IMR-90 (cell line): ENCODE results near the gene TNFSF12. TPM values are rescaled to one million over a fixed set of nuclear protein-coding genes. Genes with fewer than 3 reads are reported as not detected.

Experiments used
- ATAC-seq: fragments of 200-7000 bp; cut with Tn5 transposase; 2 replicates; pipeline ENCODE4 v1.9.1; 2020; ENCODE audit warnings: low read depth, mild to moderate bottlenecking, moderate library complexity
- BruUV-seq: library from RNA; stranded (reverse); fragments of 400-500 nt; replicated peaks from 2 replicates; lab custom pipeline; 2021; lab: Mats Ljungman, UMichigan
- CTCF ChIA-PET: fragments of 300-600 bp; formaldehyde crosslinking; extraction: SDS; loops from one replicate; lab custom pipeline; 2021; ENCODE audit warnings: antibody characterized with exemption; lab: Yijun Ruan, JAX
- POLR2A ChIA-PET: fragments of 300-600 bp; sonication (Branson Sonifier 250); formaldehyde crosslinking; loops from one replicate; lab custom pipeline; 2022; ENCODE audit warnings: antibody characterized with exemption; ENCODE audit not compliant: unreplicated experiment; lab: Charles Lee
- DNase-seq: peaks from one replicate; pipeline ENCODE4 v3.0.0; 2013
- H2AFZ ChIP-seq: replicated peaks from 2 replicates; pipeline ENCODE3; 2013; ENCODE audit warnings: low read length, mild to moderate bottlenecking; ENCODE audit not compliant: poor library complexity
- H2AK5ac ChIP-seq: 2 replicates; pipeline ENCODE4 v1.6.1; 2013; ENCODE audit warnings: low read depth, low read length, inconsistent platforms
- H2AK9ac ChIP-seq: replicated peaks from 2 replicates; pipeline ENCODE3; 2013; ENCODE audit warnings: mild to moderate bottlenecking, low read depth, low read length, moderate library complexity; ENCODE audit not compliant: poor library complexity
- H2BK120ac ChIP-seq: 2 replicates; pipeline ENCODE4 v1.6.1; 2013; ENCODE audit warnings: low read depth, low read length, inconsistent platforms
- H2BK15ac ChIP-seq: 3 replicates; pipeline ENCODE4 v1.6.1; 2013; ENCODE audit warnings: low read depth, low read length, inconsistent platforms
- H2BK20ac ChIP-seq: 2 replicates; pipeline ENCODE4 v1.6.1; 2013; ENCODE audit warnings: low read depth, mild to moderate bottlenecking, inconsistent platforms, low read length, moderate library complexity
- H2BK5ac ChIP-seq: 2 replicates; pipeline ENCODE4 v1.6.1; 2013; ENCODE audit warnings: mild to moderate bottlenecking, low read depth, low read length, inconsistent platforms; ENCODE audit not compliant: poor library complexity, severe bottlenecking
- H3K14ac ChIP-seq: replicated peaks from 2 replicates; pipeline ENCODE4 v1.6.1; 2013; ENCODE audit warnings: low read depth, low read length, inconsistent platforms
- H3K18ac ChIP-seq: 2 replicates; pipeline ENCODE4 v1.6.1; 2013; ENCODE audit warnings: low read depth, low read length, control low read depth
- H3K23ac ChIP-seq: 2 replicates; pipeline ENCODE4 v1.6.1; 2013; ENCODE audit warnings: low read depth, low read length, inconsistent platforms
- H3K27ac ChIP-seq: 2 replicates; pipeline ENCODE4 v1.5.1; 2013; ENCODE audit warnings: mild to moderate bottlenecking, control low read depth, low read length; ENCODE audit not compliant: insufficient read depth
- H3K27me3 ChIP-seq: 2 replicates; pipeline ENCODE4 v1.6.1; 2013; ENCODE audit warnings: low read length; ENCODE audit not compliant: control insufficient read depth, insufficient read depth
- H3K36me3 ChIP-seq: 2 replicates; pipeline ENCODE4 v1.6.1; 2013; ENCODE audit warnings: low read length, mixed read lengths; ENCODE audit not compliant: control insufficient read depth, insufficient read depth
- H3K4ac ChIP-seq: 2 replicates; pipeline ENCODE4 v1.6.1; 2013; ENCODE audit warnings: low read depth, low read length, inconsistent platforms
- H3K4me1 ChIP-seq: 2 replicates; pipeline ENCODE4 v1.6.1; 2013; ENCODE audit warnings: low read length, mixed read lengths; ENCODE audit not compliant: control insufficient read depth, insufficient read depth
- H3K4me2 ChIP-seq: 2 replicates; pipeline ENCODE4 v1.6.1; 2013; ENCODE audit warnings: low read depth, mild to moderate bottlenecking, control low read depth, low read length, moderate library complexity
- H3K4me3 ChIP-seq: 2 replicates; pipeline ENCODE4 v1.5.1; 2013; ENCODE audit warnings: low read depth, mild to moderate bottlenecking, control low read depth, low read length, moderate library complexity; ENCODE audit not compliant: insufficient read depth
- H3K56ac ChIP-seq: 2 replicates; pipeline ENCODE4 v1.6.1; 2013; ENCODE audit warnings: low read length, inconsistent platforms; ENCODE audit not compliant: insufficient read depth; ENCODE audit errors: extremely low read depth
- H3K79me1 ChIP-seq, 2 experiments: 2 replicates each; pipeline ENCODE4 v1.6.1; 2013; ENCODE audit warnings: low read length in 2 of 2, inconsistent platforms in 1 of 2, low read depth in 1 of 2
- H3K9ac ChIP-seq: 2 replicates; pipeline ENCODE4 v1.6.1; 2013; ENCODE audit warnings: low read depth, low read length, control low read depth
- H3K9me1 ChIP-seq: 2 replicates; pipeline ENCODE4 v1.6.1; 2013; ENCODE audit warnings: low read length, inconsistent platforms; ENCODE audit not compliant: insufficient read depth
- H3K9me3 ChIP-seq: 2 replicates; pipeline ENCODE4 v1.6.1; 2013; ENCODE audit warnings: low read length; ENCODE audit not compliant: control insufficient read depth, insufficient read depth
- H4K20me1 ChIP-seq: 2 replicates; pipeline ENCODE4 v1.6.1; 2013; ENCODE audit warnings: low read length, inconsistent platforms; ENCODE audit not compliant: insufficient read depth
- H4K5ac ChIP-seq: 2 replicates; pipeline ENCODE4 v1.6.1; 2013; ENCODE audit warnings: mild to moderate bottlenecking, low read depth, low read length, control low read depth
- H4K8ac ChIP-seq, 2 experiments: 2 replicates each; pipeline ENCODE4 v1.6.1; 2013; ENCODE audit warnings: low read depth in 2 of 2, low read length in 2 of 2, control low read depth in 1 of 2, inconsistent platforms in 1 of 2
- H4K91ac ChIP-seq: 2 replicates; pipeline ENCODE4 v1.6.1; 2013; ENCODE audit warnings: low read depth, low read length, inconsistent platforms; ENCODE audit not compliant: insufficient read depth
- BHLHE40 ChIP-seq: fragments of 150-350 bp; IDR thresholded peaks from 2 replicates; pipeline ENCODE4 v1.6.1; 2016; ENCODE audit warnings: mild to moderate bottlenecking, low read depth, low read length
- CEBPB ChIP-seq: IDR thresholded peaks from 2 replicates; pipeline ENCODE4 v1.6.1; 2012; ENCODE audit warnings: low read depth, low read length, improper control_type of control experiment
- CHD1 ChIP-seq: IDR thresholded peaks from 2 replicates; pipeline ENCODE4 v1.6.1; 2012; ENCODE audit warnings: low read depth, low read length, improper control_type of control experiment
- CTCF ChIP-seq: conservative IDR thresholded peaks from 2 replicates; pipeline ENCODE4 v1.5.1; 2012; ENCODE audit warnings: mild to moderate bottlenecking, low read depth, low read length, improper control_type of control experiment
- FOS ChIP-seq: fragments of 150-350 bp; IDR thresholded peaks from 2 replicates; pipeline ENCODE4 v1.6.1; 2016; ENCODE audit warnings: low read depth, low read length
- MAFK ChIP-seq: IDR thresholded peaks from 2 replicates; pipeline ENCODE4 v1.6.1; 2012; ENCODE audit warnings: low read depth, low read length, improper control_type of control experiment
- MAZ ChIP-seq: IDR thresholded peaks from 2 replicates; pipeline ENCODE4 v1.6.1; 2012; ENCODE audit warnings: low read depth, mild to moderate bottlenecking, low read length, improper control_type of control experiment, moderate library complexity, borderline replicate concordance
- MXI1 ChIP-seq: IDR thresholded peaks from 2 replicates; pipeline ENCODE4 v1.6.1; 2012; ENCODE audit warnings: low read depth, mild to moderate bottlenecking, low read length, moderate library complexity, borderline replicate concordance
- NFE2L2 ChIP-seq: fragments of 150-350 bp; IDR thresholded peaks from 2 replicates; pipeline ENCODE4 v1.6.1; 2016; ENCODE audit warnings: low read depth, mild to moderate bottlenecking, low read length
- POLR2A ChIP-seq: IDR thresholded peaks from 2 replicates; pipeline ENCODE4 v1.6.1; 2012; ENCODE audit warnings: mild to moderate bottlenecking, low read depth, low read length
- RAD21 ChIP-seq: IDR thresholded peaks from 2 replicates; pipeline ENCODE4 v1.6.1; 2012; ENCODE audit warnings: low read length, improper control_type of control experiment
- RFX5 ChIP-seq: IDR thresholded peaks from 2 replicates; pipeline ENCODE4 v1.8.0; 2012; ENCODE audit warnings: low read depth, mild to moderate bottlenecking, low read length, moderate library complexity
- SMC3 ChIP-seq: fragments of 150-350 bp; IDR thresholded peaks from 2 replicates; pipeline ENCODE4 v1.6.1; 2016; ENCODE audit warnings: low read depth, mild to moderate bottlenecking, antibody characterized with exemption, low read length, moderate library complexity
- WGBS, 2 experiments: methylation state at CpG; one replicate each; pipeline versions ENCODE4 v1.1.5 to v1.1.7; 2013; ENCODE audit warnings: missing lambda C conversion rate in 2 of 2; ENCODE audit not compliant: insufficient read length in 1 of 2; ENCODE audit errors: extremely low coverage in 2 of 2; 5-methylcytosine and 5-hydroxymethylcytosine counted together
- dilution Hi-C: fragments of 300-500 bp; cut with HindIII; formaldehyde crosslinking; loops from one replicate; pipeline ENCODE4 v1.14.3; 2018; ENCODE audit warnings: low sequenced_read_pairs; ENCODE audit not compliant: unreplicated experiment
- in situ Hi-C: fragments of 300-500 bp; cut with MboI; formaldehyde crosslinking; loops from 3 replicates; pipeline ENCODE4 v1.14.3; 2019; ENCODE audit warnings: low sequenced_read_pairs, inconsistent platforms, mixed read lengths
- intact Hi-C: fragments of 100-400 bp; cut with micrococcal nuclease; formaldehyde crosslinking; loops from 2 replicates; pipeline ENCODE4 v1.10.0; 2022
- polyA plus RNA-seq, 3 experiments: library from polyadenylated mRNA; depleted of rRNA; stranded (reverse); fragments of >200 nt; gene quantifications; 2 replicates each; pipeline ENCODE4 v1.2.3, GENCODE V29; 2012; ENCODE audit warnings: low replicate concordance in 1 of 3
- total RNA-seq: library from RNA; depleted of rRNA; stranded (reverse); fragments of >200 nt; gene quantifications from 2 replicates; pipeline ENCODE4 v1.2.3, GENCODE V29; 2012
- TF ChIP-seq, protein P1 (sequence below): fragments of 150-350 bp; IDR thresholded peaks from 2 replicates; pipeline ENCODE4 v1.6.1; 2016; ENCODE audit warnings: low read depth, mild to moderate bottlenecking, low read length, moderate library complexity, borderline replicate concordance

TNFSF12 gene
- total and polyA plus RNA-seq, 2 of the 4 experiments (the other 2 are of a cell fraction), result 2.7 to 22.0 TPM

- no peak overlapping the region for H2BK15ac ChIP-seq
Observed at GRCh38 chr17:7499161-7499560, 49.7 kb upstream of the TNFSF12 start.

More at GRCh38 chr17:7499161-7499560, 49.7 kb upstream of the TNFSF12 start:
- H3K4me1 ChIP-seq, result no peaks in the 10 kb centered on the region
- ATAC-seq (no peak), DNase-seq (no peak)
- no peak overlapping the region for H3K27ac ChIP-seq
- peaks cover 35% of the 10 kb centered on the region for H4K20me1 ChIP-seq
- no peak overlapping the region for H2BK20ac ChIP-seq
- H3K56ac ChIP-seq, result no peak overlapping the region
- H3K9ac ChIP-seq, result no peak overlapping the region
- in situ Hi-C loops (no loop called here), intact Hi-C loops (no loop called here), dilution Hi-C loops (no loop called here)
- no peak overlapping the region for H2BK5ac ChIP-seq
- no peak overlapping the region for H3K4me2 ChIP-seq
- H3K27me3 ChIP-seq, result no peaks in the 10 kb centered on the region
- no peak overlapping the region for H4K5ac ChIP-seq
- no peak overlapping the region for H2AK5ac ChIP-seq
- no peak overlapping the region for H2BK120ac ChIP-seq
- ChIA-PET POLR2A (no interaction called here), CTCF (no interaction called here)
- no peak overlapping the region for H4K8ac ChIP-seq
- no peak overlapping the region for H3K14ac ChIP-seq
- 91% methylated on average over 4 of the region's 11 CpGs; no CpG with 5 or more reads in 1 of the 2 experiments for WGBS, 2 experiments
- no peak overlapping the region for H2AK9ac ChIP-seq
- H4K91ac ChIP-seq, result no peak overlapping the region
- no peak overlapping the region for H3K23ac ChIP-seq
- no peak overlapping the region for H2AFZ ChIP-seq
- no peak overlapping the region for H3K4me3 ChIP-seq
- no peak overlapping the region for H3K18ac ChIP-seq
- 0 out of 2 replicates have a peak, but pooled peaks cover 5% of the 10 kb centered on the region for H3K9me1 ChIP-seq
- H3K4ac ChIP-seq, result no peak overlapping the region
- no TSS peak for BruUV-seq
- peaks cover 81% of the 10 kb centered on the region for H3K36me3 ChIP-seq
- H3K9me3 ChIP-seq, result no peaks in the 10 kb centered on the region
- TF ChIP-seq NFE2L2 (no peak), MXI1 (no peak), CEBPB (no peak), RAD21 (no peak), MAZ (no peak), RFX5 (no peak), FOS (no peak), CHD1 (no peak), BHLHE40 (no peak), SMC3 (no peak), CTCF (no peak), POLR2A (no peak), MAFK (no peak)
- TF ChIP-seq, protein P1, sequence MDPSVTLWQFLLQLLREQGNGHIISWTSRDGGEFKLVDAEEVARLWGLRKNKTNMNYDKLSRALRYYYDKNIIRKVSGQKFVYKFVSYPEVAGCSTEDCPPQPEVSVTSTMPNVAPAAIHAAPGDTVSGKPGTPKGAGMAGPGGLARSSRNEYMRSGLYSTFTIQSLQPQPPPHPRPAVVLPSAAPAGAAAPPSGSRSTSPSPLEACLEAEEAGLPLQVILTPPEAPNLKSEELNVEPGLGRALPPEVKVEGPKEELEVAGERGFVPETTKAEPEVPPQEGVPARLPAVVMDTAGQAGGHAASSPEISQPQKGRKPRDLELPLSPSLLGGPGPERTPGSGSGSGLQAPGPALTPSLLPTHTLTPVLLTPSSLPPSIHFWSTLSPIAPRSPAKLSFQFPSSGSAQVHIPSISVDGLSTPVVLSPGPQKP, result no peak
- peaks cover 53 to 66% of the 10 kb centered on the region in 2 experiments for H3K79me1 ChIP-seq
